ENCODE measurements around the gene SLC27A2.
"Not testable (repeated sequence)": the region's sequence is repeated elsewhere in the genome, so short reads cannot be mapped to it uniquely, and the experiment has no call there.

Gene SLC27A2

GRCh38 chr15:50181969-50182218, at the start of gene SLC27A2:
Gene SLC27A2 (plus strand): TSS chr15:50182196. CDS start chr15:50182428, 232 bp downstream.
- DNase-seq: no peak

DNA sequence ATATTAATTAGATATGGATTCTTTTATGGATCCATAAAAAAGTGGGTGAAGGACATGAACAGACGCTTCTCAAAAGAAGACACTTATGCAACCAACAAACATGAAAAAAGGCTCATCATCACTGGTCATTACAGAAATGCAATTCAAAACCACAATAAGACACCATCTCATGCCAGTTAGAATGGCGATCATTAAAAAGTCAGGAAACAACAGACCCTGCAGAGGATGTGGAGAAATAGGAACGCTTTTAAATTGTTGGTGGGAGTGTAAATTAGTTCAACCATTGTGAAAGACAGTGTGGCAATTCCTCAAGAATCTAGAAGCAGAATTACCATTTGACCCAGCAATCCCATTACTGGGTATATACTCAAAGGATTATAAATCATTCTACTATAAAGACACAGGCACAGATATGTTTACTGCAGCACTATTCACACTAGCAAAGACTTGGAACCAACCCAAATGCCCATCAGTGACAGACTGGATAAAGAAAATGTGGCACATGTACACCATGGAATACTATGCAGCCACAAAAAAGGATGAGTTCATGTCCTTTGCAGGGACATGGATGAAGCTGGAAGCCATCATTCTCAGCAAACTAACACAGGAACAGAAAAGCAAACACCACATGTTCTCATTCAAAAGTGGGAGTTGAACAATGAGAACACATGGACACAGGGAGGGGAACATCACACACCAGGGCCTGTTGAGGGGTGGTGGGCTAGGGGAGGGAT, 49.6 kb upstream of the SLC27A2 start:
- not testable (repeated sequence) for DNase-seq

GRCh38 chr15:50134524-50135024, 47.4 kb upstream of the SLC27A2 start:
- peak; percentile 16 to 30 for DNase-seq

GRCh38 chr15:50135031-50135551, 46.9 kb upstream of the SLC27A2 start:
- DNase-seq: peak in 1 of 2 donors; percentile 15

GRCh38 chr15:50137330-50137761, 44.6 kb upstream of the SLC27A2 start:
- no peak for DNase-seq

GRCh38 chr15:50137893-50138292, 44.1 kb upstream of the SLC27A2 start:
- DNase-seq: no peak

DNA sequence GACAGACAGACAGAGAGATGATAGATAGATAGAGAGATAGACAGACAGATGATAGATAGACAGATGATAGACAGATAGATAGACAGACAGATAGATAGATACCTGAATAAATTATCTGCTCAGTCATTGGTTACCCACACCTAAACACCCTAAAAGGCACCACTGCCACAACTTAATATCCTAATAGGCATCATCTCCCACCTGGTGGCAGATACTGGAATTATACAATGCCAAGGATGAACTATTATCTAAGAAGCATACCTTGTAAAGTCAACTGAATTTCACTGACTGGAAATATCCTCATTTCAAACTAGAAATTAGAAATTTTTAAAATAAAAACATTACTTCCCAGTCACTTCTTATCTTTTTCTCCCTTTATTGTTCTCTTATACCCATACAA, 43.6 kb upstream of the SLC27A2 start:
- no peak for DNase-seq

- no peak for DNase-seq
Measured at GRCh38 chr15:50140098-50140497, 41.9 kb upstream of the SLC27A2 start.

DNA sequence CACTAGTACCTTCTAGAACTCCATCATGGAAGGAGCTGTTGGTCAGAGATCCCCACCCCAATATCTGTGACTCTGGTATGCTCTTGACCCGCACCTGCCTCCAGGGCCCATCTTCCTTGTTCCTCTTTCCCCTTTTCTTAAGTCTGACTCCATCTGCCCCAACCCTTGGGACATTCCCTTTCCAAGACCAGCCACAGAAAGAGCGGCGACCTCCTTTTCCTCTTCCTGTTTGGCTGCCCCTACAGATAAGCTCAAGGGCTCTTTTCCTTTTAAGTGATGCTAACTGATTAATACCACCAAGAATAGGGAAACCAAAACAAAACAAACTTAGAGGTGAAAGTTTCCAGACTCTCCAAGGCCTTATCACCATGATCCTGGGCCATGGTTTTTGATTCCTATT, 41.0 kb upstream of the SLC27A2 start:
- DNase-seq: no peak

DNA sequence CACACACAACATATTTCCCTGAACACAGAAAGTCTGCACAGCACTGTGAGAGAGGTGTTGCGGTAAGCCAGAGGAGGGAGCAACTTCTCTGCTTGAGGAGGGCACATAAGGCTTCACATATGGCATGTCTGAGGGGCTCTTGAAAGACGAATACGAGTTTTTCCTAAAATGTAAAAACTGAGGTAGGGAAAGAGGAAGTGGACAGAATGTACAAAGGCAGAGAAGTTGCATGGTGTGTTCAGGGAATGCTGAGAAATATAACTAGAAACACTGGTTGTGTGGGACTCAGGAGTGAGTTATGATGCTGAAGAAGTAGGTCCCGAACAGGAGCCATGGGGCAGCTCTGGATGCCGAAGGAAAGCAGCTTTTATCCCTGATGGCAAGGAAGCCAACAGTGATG, 40.1 kb upstream of the SLC27A2 start:
- DNase-seq: no peak

DNA sequence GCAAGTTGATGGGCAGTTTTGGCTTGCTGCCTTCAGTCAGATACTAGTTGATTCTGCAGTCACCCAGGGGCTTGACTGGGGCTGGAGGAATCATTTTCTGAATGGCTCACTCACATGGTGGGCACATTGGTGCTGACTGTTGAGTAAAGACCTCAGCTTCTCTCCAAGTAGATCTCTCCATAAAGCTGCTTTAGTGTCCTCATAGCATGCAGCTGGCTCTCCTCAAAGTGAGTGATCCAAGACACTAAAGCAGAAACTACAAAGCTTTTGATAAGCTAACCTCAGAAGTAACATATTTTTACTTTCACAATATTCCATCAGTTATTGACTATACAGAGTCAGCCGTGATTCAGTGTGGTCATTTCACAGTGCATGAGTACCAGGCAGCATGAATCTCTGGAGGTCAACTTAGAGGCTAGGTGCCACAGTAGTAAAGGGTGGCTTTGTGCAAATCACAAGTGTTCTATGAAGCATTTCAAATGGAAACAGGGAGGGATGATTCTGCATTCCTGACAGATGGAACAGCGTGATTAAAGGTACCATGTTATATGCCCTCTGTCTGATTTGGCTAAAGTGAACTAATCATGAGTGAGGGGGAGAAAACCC, 38.6 kb upstream of the SLC27A2 start:
- DNase-seq: no peak

GRCh38 chr15:50144341-50145120, 37.5 kb upstream of the SLC27A2 start:
- no peak for DNase-seq

- DNase-seq: peak in 1 of 2 donors; percentile 61
Measured at GRCh38 chr15:50145451-50145872, 36.5 kb upstream of the SLC27A2 start.

DNA sequence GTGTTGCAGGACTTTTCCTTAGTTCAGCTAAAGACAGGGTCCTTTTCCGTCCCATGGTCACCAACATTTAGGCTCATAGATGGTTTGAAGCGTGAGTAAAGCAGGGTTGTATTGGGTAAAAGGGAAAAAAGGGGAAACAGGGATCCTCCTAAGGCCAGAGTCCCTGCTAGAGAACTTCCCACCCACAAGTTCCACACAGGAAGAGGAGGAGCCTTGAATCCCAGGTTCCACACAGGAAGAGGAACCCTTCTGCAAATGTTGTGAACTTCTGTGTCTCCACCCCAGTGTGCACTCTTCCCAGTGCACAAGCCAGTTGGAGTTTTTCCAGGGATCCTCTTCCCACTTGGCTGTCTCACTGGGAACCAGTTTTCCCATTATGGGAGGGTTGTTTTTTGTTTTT, 35.4 kb upstream of the SLC27A2 start:
- no peak for DNase-seq

DNA sequence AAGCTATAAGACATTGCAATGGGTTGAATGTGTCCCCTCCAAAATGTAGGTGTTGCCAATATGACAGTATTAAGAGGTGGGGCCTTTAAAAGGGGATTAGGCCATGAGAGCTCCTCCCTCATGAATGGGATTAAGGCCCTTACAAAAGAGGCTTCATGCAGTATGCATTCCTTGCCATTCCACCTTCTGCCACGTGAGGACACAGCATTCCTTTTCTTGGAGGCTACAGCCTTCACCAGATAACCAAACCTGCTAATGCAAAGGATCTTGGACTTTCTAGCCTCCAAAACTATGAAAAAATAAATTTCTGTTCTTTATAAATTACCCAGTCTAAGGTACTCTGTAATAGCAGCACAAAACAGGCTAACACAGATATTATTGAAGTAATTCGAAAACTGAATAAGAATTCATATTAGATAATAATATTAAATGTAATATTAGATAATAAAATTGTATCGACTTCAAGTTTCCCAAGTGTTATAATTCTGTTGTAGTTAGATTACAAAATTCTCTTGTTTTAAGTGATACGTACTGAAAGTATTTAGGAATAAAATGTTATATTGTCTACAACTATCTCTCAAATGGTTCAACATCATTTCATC, 33.5 kb upstream of the SLC27A2 start:
- no peak for DNase-seq

GRCh38 chr15:50149090-50149489, 32.9 kb upstream of the SLC27A2 start:
- DNase-seq: no peak

- no peak for DNase-seq
Measured at GRCh38 chr15:50150349-50150748, 31.6 kb upstream of the SLC27A2 start.

GRCh38 chr15:50150851-50151250, 31.1 kb upstream of the SLC27A2 start:
- DNase-seq: no peak

GRCh38 chr15:50151476-50151875, 30.5 kb upstream of the SLC27A2 start:
- no peak for DNase-seq

DNA sequence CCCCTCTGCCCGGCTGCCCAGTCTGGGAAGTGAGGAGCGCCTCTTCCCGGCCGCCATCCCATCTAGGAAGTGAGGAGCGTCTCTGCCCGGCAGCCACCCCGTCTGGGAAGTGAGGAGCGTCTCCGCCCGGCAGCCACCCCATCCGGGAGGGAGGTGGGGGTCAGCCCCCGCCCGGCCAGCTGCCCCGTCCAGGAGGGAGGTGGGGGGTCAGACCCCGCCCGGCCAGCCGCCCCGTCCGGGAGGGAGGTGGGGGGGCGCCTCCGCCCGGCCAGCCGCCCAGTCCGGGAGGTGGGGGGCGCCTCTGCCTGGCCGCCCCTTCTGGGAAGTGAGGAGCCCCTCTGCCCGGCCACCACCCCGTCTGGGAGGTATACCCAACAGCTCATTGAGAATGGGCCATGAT, 23.8 kb upstream of the SLC27A2 start:
- DNase-seq: not testable (repeated sequence)

GRCh38 chr15:50162969-50163718, 18.9 kb upstream of the SLC27A2 start:
- DNase-seq: no peak

- DNase-seq: no peak
Measured at GRCh38 chr15:50163719-50164410, 18.1 kb upstream of the SLC27A2 start.
